K562 (cell line): ENCODE data around the gene KSR2. TPM values are rescaled to one million over a fixed set of nuclear protein-coding genes. Genes with fewer than 3 reads are reported as not detected.

ENCODE experiments used
- ATAC-seq: fragments of 200-7000 bp; cut with Tn5 transposase; 3 replicates; pipeline ENCODE4 v1.9.1; 2020; ENCODE audit warnings: moderate library complexity
- BruUV-seq: library from RNA; stranded (reverse); fragments of 400-500 nt; replicated peaks from 2 replicates; lab custom pipeline; 2021; lab: Mats Ljungman, UMichigan
- CTCF ChIA-PET: fragments of 300-600 bp; formaldehyde crosslinking; extraction: SDS; loops from one replicate; lab custom pipeline; 2021; ENCODE audit warnings: low intra/inter-chr PET ratio; lab: Yijun Ruan, JAX
- POLR2A ChIA-PET: fragments of 300-600, 350-650 bp; sonication (Branson Sonifier 250); formaldehyde crosslinking; extraction: SDS; loops from one replicate; lab custom pipeline; 2021; ENCODE audit warnings: antibody characterized with exemption, inconsistent platforms; lab: Yijun Ruan, JAX
- DNase-seq, 4 experiments: peaks; one replicate each; pipeline versions ENCODE4 v3.0.0 to v3.0.0-alpha.2; 2011 to 2018; ENCODE audit warnings: low spot score in 3 of 4, mixed read lengths in 3 of 4; ENCODE audit errors: extremely low read depth in 1 of 4
- FAIRE-seq: peaks from 2 replicates; lab custom pipeline; 2011; peaks lifted over from hg19 to GRCh38; lab: Jason Lieb, UNC
- H2AFZ ChIP-seq: 2 replicates; pipeline ENCODE4 v1.6.0; 2011; ENCODE audit warnings: low read depth, low read length, control low read depth, inconsistent platforms
- H3K27ac ChIP-seq: fragments of 200-600 bp; 3 replicates; pipeline ENCODE4 v1.8.0; 2011; ENCODE audit warnings: low read depth, mild to moderate bottlenecking, control low read depth, inconsistent platforms, low read length, moderate library complexity, mixed read lengths; ENCODE audit errors: extremely low read depth
- H3K27me3 ChIP-seq, 2 experiments: fragments of 300-600 bp in 1 of 2; 2 replicates in 1 of 2; 3 replicates in 1 of 2; pipeline versions ENCODE4 v1.6.0 to v1.8.0; 2011; ENCODE audit warnings: inconsistent platforms in 2 of 2, low read length in 2 of 2, mild to moderate bottlenecking in 1 of 2, mixed read lengths in 1 of 2, moderate library complexity in 1 of 2; ENCODE audit not compliant: control insufficient read depth in 2 of 2, insufficient read depth in 2 of 2
- H3K36me3 ChIP-seq: fragments of 300-600 bp; 3 replicates; pipeline ENCODE4 v1.8.0; 2011; ENCODE audit warnings: mild to moderate bottlenecking, low read length, inconsistent platforms; ENCODE audit not compliant: control insufficient read depth, insufficient read depth
- H3K4me1 ChIP-seq, 2 experiments: fragments of 200-600 bp in 1 of 2; replicated peaks in 1 of 2; 2 replicates in 1 of 2; 3 replicates in 1 of 2; pipeline versions ENCODE4 v1.5.1 to v1.8.0; 2011; ENCODE audit warnings: inconsistent platforms in 2 of 2, low read length in 2 of 2, mild to moderate bottlenecking in 1 of 2, mixed read lengths in 1 of 2, moderate library complexity in 1 of 2; ENCODE audit not compliant: control insufficient read depth in 2 of 2, insufficient read depth in 2 of 2
- H3K4me2 ChIP-seq: 2 replicates; pipeline ENCODE4 v1.6.1; 2011; ENCODE audit warnings: low read length, control low read depth, inconsistent platforms, mixed read lengths; ENCODE audit not compliant: insufficient read depth
- H3K4me3 ChIP-seq: fragments of 200-600 bp; sonication (generic), shearing (Covaris generic); 2 replicates; pipeline ENCODE4 v1.5.1; 2016; ENCODE audit warnings: control low read depth, inconsistent platforms
- H3K79me2 ChIP-seq: fragments of 200-600 bp; 3 replicates; pipeline ENCODE4 v1.8.0; 2011; ENCODE audit warnings: low read length, inconsistent platforms; ENCODE audit not compliant: control insufficient read depth, insufficient read depth
- H3K9ac ChIP-seq, 2 experiments: 2 replicates each; pipeline versions ENCODE4 v1.6.0 to v1.6.1; 2011; ENCODE audit warnings: low read depth in 2 of 2, low read length in 2 of 2, control low read depth in 1 of 2, inconsistent platforms in 1 of 2, mild to moderate bottlenecking in 1 of 2, mixed read lengths in 1 of 2; ENCODE audit not compliant: insufficient read depth in 1 of 2
- H3K9me1 ChIP-seq: one replicate; pipeline ENCODE4 v1.6.0; 2011; ENCODE audit warnings: inconsistent platforms, mild to moderate bottlenecking, low read length, moderate library complexity; ENCODE audit not compliant: control insufficient read depth, insufficient read depth
- H3K9me3 ChIP-seq: replicated peaks from 2 replicates; pipeline ENCODE4 v1.5.1; 2011; ENCODE audit warnings: low read depth, low read length, inconsistent platforms; ENCODE audit not compliant: control insufficient read depth, insufficient read depth
- H4K20me1 ChIP-seq: replicated peaks from 2 replicates; pipeline ENCODE4 v1.6.1; 2011; ENCODE audit warnings: low read length, inconsistent platforms, mixed read lengths; ENCODE audit not compliant: control insufficient read depth, insufficient read depth
- CHCHD3 ChIP-seq: fragments of 250-450 bp; sonication (Bioruptor Pico); IDR thresholded peaks from 2 replicates; pipeline ENCODE4 v2.1.2; 2022; ENCODE audit warnings: mild to moderate bottlenecking
- HMGN3 ChIP-seq: IDR thresholded peaks from 2 replicates; pipeline ENCODE4 v1.6.1; 2011; ENCODE audit warnings: borderline replicate concordance, low read depth, mild to moderate bottlenecking, mixed read lengths, low read length; ENCODE audit not compliant: insufficient read length; ENCODE audit errors: extremely low read depth
- MCM3 ChIP-seq: fragments of 450-650 bp; IDR thresholded peaks from 2 replicates; pipeline ENCODE4 v1.6.1; 2016
- MCM7 ChIP-seq, 2 experiments: fragments of 450-650 bp; IDR thresholded peaks; 2 replicates each; pipeline ENCODE4 v1.6.1; 2016 to 2018
- MED1 ChIP-seq: sonication (generic); formaldehyde crosslinking; IDR thresholded peaks from 2 replicates; pipeline ENCODE4 v1.8.1; 2023; ENCODE audit warnings: missing genetic modification reagents, borderline replicate concordance
- TAF9B ChIP-seq: fragments of 450-650 bp; IDR thresholded peaks from 2 replicates; pipeline ENCODE4 v1.6.1; 2018; ENCODE audit warnings: mild to moderate bottlenecking; ENCODE audit not compliant: partially characterized antibody
- YBX1 ChIP-seq: fragments of 450-650 bp; IDR thresholded peaks from 2 replicates; pipeline ENCODE4 v1.7.1; 2016; ENCODE audit warnings: mild to moderate bottlenecking
- ZNF274 ChIP-seq: IDR thresholded peaks from 2 replicates; pipeline ENCODE4 v1.6.1; 2011; ENCODE audit warnings: low read depth, mild to moderate bottlenecking, low read length, moderate library complexity, borderline replicate concordance
- ZNF644 ChIP-seq: fragments of 200-800 bp; sonication (Bioruptor generic); IDR thresholded peaks from 2 replicates; pipeline ENCODE4 v1.6.1; 2016; ENCODE audit warnings: low read depth, missing genetic modification characterization, missing compliant biosample characterization
- WGBS: fragments of 100-300 bp; shearing (Covaris generic); methylation state at CpG from one replicate; pipeline ENCODE4 v1.1.6; 2016; ENCODE audit warnings: low coverage, mixed read lengths; ENCODE audit not compliant: insufficient coverage; ENCODE audit errors: missing lambda C conversion rate; 5-methylcytosine and 5-hydroxymethylcytosine counted together
- in situ Hi-C: fragments of 300-500 bp; cut with MboI; formaldehyde crosslinking; loops from 4 replicates; pipeline ENCODE4 v1.15.0; 2018; ENCODE audit warnings: inconsistent platforms, mixed read lengths
- intact Hi-C: fragments of 100-400 bp; cut with micrococcal nuclease; formaldehyde crosslinking; loops from 2 replicates; pipeline ENCODE4 v1.14.2; 2022
- polyA plus RNA-seq, 8 experiments: library from polyadenylated mRNA; depleted of rRNA in 4 of 8; stranded (reverse) in 5 of 8; unstranded in 3 of 8; fragments of >200 nt; fragmentation: Nextera tagmentation in 2 of 8; fragmentation: Illumina TruSeq in 1 of 8; extraction: Ambion mirVana in 2 of 8; extraction: Trizol in 1 of 8; gene quantifications; 2 replicates each; pipeline versions ENCODE4 v1.2.1 to v1.2.3, GENCODE V29; 2011 to 2014; ENCODE audit warnings: inconsistent platforms in 1 of 8, missing spikeins in 1 of 8
- total RNA-seq, 7 experiments: library from RNA; depleted of rRNA in 6 of 7; stranded (reverse); fragments of >200 nt in 6 of 7; fragmentation: Illumina TruSeq in 2 of 7; extraction: Trizol in 2 of 7; gene quantifications; 2 replicates each; pipeline versions ENCODE4 v1.2.1 to v1.2.3, GENCODE V29; 2011 to 2021; ENCODE audit warnings: low replicate concordance in 1 of 7
- TF ChIP-seq, protein P1 (sequence below): fragments of 250-450 bp; sonication (Bioruptor Pico); IDR thresholded peaks from 2 replicates; pipeline ENCODE4 v1.8.0; 2021; ENCODE audit warnings: moderate library complexity, mild to moderate bottlenecking, inconsistent platforms
- TF ChIP-seq, protein P2 (sequence below): fragments of 250-450 bp; sonication (Bioruptor Pico); IDR thresholded peaks from 2 replicates; pipeline ENCODE4 v1.9.0; 2021; ENCODE audit warnings: mild to moderate bottlenecking

Gene KSR2
- total and polyA plus RNA-seq, 9 of the 15 experiments (the other 6 are each of a cell fraction or from before 2014, with no cell fraction given) = not detected

DNA sequence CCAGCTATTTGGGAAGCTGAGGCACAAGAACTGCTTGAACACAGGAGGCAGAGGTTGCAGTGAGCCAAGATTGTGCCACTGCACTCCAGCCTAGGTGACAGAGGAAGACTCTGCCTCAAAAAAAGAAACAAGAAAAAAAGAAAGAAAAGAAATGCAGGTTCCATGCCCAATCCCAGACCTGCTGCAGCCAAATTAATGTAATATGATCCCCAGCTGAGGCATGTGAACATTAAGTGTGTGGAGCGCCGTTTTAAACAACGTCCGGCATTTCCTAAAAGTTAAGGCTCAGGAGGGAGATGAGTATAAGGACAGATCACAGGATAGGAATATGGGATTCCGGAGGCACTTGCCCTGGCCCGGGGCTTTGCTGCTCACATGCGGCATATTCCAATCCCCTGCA lies 162.9 kb downstream of the KSR2 start:
- Histone ChIP-seq H3K4me1 (no peaks in the 10 kb centered on the region), H3K9me1 (no peaks in the 10 kb centered on the region), H3K4me3 (no peak overlapping the region)
- BruUV-seq = no TSS peak
- TF ChIP-seq HMGN3 (no peak), ZNF274 (no peak), ZNF644 (no peak), MED1 (CRISPR knock-in tag) (no peak), MCM3 (no peak), MCM7 (IDR thresholded peaks at IDR 0.05) (no peak), TAF9B (no peak), CHCHD3 (CRISPR knock-in tag) (no peak), YBX1 (no peak)
- TF ChIP-seq, protein P1, sequence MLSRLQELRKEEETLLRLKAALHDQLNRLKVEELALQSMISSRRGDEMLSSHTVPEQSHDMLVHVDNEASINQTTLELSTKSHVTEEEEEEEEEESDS (CRISPR knock-in tag) = no peak
- TF ChIP-seq, protein P2, sequence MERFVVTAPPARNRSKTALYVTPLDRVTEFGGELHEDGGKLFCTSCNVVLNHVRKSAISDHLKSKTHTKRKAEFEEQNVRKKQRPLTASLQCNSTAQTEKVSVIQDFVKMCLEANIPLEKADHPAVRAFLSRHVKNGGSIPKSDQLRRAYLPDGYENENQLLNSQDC = no peak
- TF ChIP-seq, all 486 proteins: peak for 0
- no peaks in the 10 kb centered on the region for H3K9me3 ChIP-seq
- ChIA-PET CTCF (no interaction called here), POLR2A (no interaction called here)
- H2AFZ ChIP-seq = no peak overlapping the region
- no peak overlapping the region for H3K4me2 ChIP-seq
- FAIRE-seq (no peak), DNase-seq (no peak), ATAC-seq (no peak)
- no peak overlapping the region for H3K9ac ChIP-seq
- H4K20me1 ChIP-seq = no peaks in the 10 kb centered on the region
- H3K27me3 ChIP-seq = peaks cover 4 to 34% of the 10 kb centered on the region in 2 experiments; a peak in 3 of 5 replicates
- no peaks in the 10 kb centered on the region for H3K36me3 ChIP-seq
- H3K27ac ChIP-seq = no peak overlapping the region
- in situ Hi-C loops = no loop called here
- intact Hi-C loops = no loop called here
- H3K79me2 ChIP-seq = no peaks in the 10 kb centered on the region
- 0% methylated on average over 7 of the region's 7 CpGs for WGBS
